OCI-LY7 (cell line): ENCODE results near the gene PIH1D1.

Experiments
- EZH2phosphoT487 ChIP-seq: fragments of 200-600 bp; sonication (generic); IDR thresholded peaks from 2 replicates; pipeline ENCODE4 v1.6.1; 2018; ENCODE audit warnings: low read depth, borderline replicate concordance, mild to moderate bottlenecking, mixed run types, antibody characterized with exemption, low read length, moderate library complexity, mixed read lengths
- TF ChIP-seq, protein P1 (sequence below): fragments of 200-600 bp; sonication (generic); conservative IDR thresholded peaks from 2 replicates; pipeline ENCODE4 v1.5.1; 2014; ENCODE audit warnings: mild to moderate bottlenecking, antibody characterized with exemption, low read length, moderate library complexity, mixed read lengths

- TF ChIP-seq, protein P1, sequence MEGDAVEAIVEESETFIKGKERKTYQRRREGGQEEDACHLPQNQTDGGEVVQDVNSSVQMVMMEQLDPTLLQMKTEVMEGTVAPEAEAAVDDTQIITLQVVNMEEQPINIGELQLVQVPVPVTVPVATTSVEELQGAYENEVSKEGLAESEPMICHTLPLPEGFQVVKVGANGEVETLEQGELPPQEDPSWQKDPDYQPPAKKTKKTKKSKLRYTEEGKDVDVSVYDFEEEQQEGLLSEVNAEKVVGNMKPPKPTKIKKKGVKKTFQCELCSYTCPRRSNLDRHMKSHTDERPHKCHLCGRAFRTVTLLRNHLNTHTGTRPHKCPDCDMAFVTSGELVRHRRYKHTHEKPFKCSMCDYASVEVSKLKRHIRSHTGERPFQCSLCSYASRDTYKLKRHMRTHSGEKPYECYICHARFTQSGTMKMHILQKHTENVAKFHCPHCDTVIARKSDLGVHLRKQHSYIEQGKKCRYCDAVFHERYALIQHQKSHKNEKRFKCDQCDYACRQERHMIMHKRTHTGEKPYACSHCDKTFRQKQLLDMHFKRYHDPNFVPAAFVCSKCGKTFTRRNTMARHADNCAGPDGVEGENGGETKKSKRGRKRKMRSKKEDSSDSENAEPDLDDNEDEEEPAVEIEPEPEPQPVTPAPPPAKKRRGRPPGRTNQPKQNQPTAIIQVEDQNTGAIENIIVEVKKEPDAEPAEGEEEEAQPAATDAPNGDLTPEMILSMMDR: no peak
- TF ChIP-seq EZH2phosphoT487: no peak
Measured at GRCh38 chr19:49436381-49437017, 15.1 kb downstream of the PIH1D1 start.
